Cardiac fibroblast (primary cell): Measurements from ENCODE around the gene AKR1C3.

Experiments
- DNase-seq, 2 donors: peaks; one replicate each; pipeline versions ENCODE4 v3.0.0 to v3.0.0-alpha.2; 2010; ENCODE audit warnings: low read depth in 2 of 2
- H3K4me3 ChIP-seq, 2 donors: replicated peaks in 1 of 2; 1 replicate in 1 of 2; 2 replicates in 1 of 2; pipeline ENCODE4 v1.5.1; 2011; ENCODE audit warnings: low read depth in 2 of 2, low read length in 2 of 2, mild to moderate bottlenecking in 2 of 2, moderate library complexity in 1 of 2
- CTCF ChIP-seq: IDR thresholded peaks from one replicate; pipeline ENCODE4 v1.5.1; 2011; ENCODE audit warnings: low read depth, mild to moderate bottlenecking, low read length, inconsistent platforms

Gene AKR1C3

GRCh38 chr10:5078547-5079180, 15.6 kb upstream of the AKR1C3 start:
- H3K4me3 ChIP-seq = no peak overlapping the region
- TF ChIP-seq CTCF = no peak
- DNase-seq = no peak

- no peak for TF ChIP-seq CTCF
- no peak for DNase-seq
- no peak overlapping the region for H3K4me3 ChIP-seq
Observed at GRCh38 chr10:5079306-5079830, 14.8 kb upstream of the AKR1C3 start.

DNA sequence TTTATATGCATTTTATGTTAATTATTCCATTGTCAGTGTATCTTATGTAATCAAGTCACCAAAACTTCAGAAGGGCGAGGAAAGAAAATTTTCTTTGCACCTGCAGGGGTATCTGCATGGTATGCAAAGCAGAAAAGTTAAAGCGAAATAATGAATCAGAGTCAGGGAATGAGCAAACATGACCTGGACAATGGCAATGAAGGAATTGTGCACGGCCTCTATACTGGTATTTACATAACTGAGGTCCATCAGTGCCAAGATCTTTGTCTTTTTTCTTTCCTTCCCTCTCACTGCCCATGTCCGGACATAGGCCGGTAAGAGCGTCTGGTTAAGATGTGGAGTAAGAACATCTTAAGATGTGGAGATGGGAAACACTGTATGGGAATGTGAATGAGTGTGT, 14.4 kb upstream of the AKR1C3 start:
- H3K4me3 ChIP-seq = no peak overlapping the region
- no peak for TF ChIP-seq CTCF
- no peak for DNase-seq

DNA sequence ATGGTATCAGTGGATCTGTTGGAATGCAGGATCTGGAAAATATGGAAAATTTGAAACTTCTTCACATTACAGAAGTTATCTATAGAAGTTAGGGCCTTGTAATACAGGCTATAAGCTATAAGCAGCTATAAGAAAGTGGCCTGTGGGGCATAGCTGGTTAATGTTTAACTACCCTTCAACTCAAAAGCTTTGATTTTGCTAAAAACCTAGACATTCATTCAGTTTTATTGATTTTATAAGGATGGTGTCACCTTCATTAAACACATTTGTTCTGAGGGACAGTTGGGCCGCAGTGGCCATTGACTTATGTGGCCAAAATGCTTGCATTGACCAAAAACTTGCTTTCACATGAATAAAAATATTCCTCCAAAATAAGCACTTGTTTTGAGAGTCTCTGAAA, 13.1 kb upstream of the AKR1C3 start:
- H3K4me3 ChIP-seq = no peak overlapping the region
- DNase-seq = no peak
- no peak for TF ChIP-seq CTCF

- no peak for DNase-seq
- H3K4me3 ChIP-seq = no peak overlapping the region
- TF ChIP-seq CTCF = no peak
Observed at GRCh38 chr10:5088703-5089261, 5.4 kb upstream of the AKR1C3 start.

DNA sequence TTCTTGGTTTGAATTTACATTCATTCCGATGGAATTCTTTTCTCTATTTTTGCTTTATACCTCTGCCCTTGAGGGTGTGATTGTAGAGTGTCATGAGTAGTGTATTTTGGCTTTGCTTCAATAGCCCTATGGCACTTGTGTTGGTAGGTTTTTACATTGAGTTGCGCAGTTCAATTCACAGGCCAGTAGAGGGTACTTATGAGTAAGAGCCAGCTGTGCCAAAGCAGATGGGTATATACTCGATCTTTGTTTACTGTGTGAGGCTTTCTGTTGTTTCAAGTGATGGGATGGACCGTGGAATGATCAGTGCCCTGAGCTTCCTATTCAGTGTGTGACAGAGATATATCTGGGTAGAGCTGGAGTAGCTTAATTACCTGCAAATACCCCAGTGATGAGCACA, 4.3 kb upstream of the AKR1C3 start:
- DNase-seq = peak; percentile 41 to 67
- TF ChIP-seq CTCF = peak; percentile 62

More for the DNA sequence above, 4.3 kb upstream of the AKR1C3 start:
- H3K4me3 ChIP-seq = no peak overlapping the region
